Activated T-cell treated with anti-CD3 and anti-CD28 coated beads for 1 hour (primary cell): Measurements from ENCODE around the gene RASD2.

Source experiments
- DNase-seq: peaks from one replicate; pipeline ENCODE4 v3.0.0-alpha.2; 2020; ENCODE audit warnings: low read depth

RASD2 gene

DNA sequence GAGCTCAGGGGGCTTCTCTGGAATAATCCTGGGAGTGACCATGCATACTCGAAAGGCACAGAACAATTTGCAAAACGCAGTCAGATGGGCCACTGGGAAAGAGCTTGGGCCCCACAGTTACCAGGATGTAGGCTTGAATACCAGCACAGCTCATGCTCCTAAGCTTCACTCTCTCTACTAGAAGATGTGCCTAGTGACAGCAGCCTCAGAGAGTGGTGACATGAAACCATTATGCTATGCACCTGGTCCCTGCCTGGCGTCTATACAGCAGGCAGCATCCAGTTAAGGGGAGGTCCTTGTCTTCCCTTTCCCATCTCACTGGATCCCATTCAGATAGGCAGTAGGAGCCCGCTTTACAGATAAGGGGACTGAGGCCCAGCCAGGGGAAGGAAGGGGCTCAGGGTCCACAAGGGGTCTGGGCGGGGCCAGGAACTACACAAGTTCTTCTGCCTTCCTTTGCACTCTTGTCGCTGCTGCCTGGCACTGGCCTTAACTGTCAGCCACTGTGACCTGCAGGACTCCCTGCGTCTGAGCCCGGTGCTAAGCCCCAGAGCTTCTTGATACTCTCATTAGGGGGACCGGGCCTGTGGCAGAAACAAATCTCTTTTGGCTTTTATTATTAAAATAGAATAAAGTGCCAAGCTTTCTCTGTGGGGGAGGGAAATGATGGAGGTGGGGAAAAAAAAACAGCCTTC is 21.2 kb upstream of the RASD2 start:
- no peak for DNase-seq

DNA sequence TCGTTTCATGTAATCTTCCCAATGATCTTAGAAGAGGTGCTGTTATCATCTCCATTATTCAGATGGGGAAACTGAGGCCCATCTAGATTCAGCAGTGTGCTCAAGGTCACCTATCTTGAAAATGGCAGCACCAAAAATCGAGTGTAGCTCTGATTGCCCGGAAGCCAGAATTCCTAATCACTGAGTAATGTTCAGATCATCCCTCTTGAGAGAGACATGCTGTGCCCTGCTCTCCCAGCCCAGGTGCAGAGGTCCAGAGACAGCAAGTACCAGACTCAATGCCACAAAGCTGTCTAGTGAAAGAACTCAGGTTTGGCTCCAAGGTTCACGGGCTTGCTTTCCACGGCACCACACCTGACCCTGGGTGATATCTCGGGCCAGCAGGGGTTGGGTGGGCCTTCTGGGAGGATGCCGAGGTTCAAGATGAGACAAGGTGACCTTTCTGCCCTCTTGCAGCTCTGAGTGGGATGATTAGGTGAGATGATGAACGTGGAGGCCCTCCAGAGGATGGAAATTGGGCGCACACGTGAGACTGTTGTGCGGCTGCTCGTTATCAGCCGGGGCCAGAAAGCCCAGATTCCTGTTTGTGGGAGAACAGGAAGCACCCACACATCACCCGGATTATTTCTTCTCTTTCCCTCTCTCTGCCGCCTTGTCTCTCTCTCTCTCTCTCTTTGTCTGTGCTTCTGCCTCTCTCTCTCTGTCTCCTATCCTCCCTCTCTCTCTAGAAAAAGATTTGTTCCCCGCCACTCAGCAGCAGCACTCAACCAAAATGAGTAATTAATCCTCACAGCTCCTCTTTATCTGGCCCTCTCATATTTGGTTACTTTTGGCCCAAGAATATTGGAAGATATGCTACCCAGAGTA is 19.0 kb upstream of the RASD2 start:
- no peak for DNase-seq

DNA sequence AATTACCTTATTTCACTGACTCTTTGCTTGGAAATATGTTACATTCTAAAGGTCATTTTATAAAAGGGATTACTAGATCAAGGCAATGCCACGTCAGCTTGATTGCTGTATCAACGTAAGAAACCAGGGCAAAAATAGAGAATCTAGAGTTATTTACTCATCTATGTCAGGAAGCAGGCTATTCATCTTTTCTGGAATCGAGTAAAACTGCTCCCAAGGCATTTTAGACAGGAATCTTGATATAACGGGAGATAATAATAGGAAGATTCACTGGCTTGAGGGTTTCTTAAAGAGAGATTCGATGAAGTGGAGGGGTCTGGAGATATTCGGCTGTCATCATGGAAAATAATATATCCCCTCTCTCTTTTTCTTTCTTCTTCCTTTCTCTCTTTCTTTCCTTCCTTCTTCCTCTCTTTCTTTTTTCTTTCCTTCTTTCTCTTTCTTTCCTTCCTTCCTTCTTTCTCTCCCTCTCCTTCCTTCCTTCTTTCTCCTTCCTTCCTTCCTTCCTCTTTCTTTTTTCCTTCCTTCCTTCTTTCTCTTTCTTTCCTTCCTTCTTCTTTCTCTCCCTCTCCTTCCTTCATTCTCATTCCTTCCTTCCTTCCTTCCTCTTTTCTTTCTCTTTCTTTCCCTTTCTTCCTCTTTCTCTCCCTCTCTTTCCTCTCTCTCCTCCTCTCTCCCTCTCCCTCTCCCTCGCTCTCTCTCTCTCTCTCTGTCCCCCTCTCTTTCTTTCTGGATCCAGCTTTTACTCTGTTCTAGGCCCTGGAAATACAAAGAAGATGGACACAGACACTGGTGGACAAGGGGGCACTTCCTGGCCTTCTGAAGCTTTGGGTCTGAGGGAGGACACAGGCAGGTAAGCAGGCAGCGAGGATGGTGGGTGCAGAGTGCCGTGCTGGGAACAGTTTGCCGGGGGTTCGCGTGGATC is 18.1 kb upstream of the RASD2 start:
- no peak for DNase-seq

DNA sequence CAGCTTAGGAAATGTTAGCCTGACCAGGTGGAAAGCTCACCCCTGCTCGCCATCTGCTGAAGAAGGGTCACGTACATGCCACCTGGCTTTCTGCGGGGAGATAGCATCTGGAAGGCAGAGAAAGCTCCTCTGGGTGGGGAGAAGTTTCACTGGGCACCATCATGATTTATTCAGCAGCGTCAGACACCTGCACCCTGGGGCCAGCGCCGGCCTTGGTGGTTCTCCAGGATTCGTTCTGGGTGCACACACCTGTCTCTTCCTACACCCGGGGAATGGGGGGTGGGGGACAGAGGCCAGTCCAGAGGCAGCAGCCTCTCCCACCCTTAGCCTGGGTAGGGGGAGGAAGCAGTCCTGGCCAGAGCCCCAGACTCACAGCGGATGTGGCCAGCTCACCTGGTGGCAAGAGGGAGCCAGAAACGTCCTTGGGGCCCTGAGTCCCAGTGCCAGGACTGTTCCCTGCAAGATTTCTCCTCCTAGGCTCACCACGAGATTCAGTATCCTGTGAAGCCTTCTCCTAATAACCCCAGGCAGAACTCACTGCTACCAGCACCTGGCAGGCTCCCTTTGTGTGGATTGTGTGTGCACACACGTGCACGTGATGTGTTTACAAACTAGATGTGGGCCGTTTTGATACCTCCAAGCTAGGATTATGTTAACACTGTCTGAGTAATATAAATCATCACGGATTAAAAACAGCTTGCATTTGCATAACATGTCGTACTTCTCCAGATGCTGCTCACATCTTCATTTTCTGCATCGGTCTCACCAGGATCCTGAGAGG is 17.3 kb upstream of the RASD2 start:
- DNase-seq = no peak

DNA sequence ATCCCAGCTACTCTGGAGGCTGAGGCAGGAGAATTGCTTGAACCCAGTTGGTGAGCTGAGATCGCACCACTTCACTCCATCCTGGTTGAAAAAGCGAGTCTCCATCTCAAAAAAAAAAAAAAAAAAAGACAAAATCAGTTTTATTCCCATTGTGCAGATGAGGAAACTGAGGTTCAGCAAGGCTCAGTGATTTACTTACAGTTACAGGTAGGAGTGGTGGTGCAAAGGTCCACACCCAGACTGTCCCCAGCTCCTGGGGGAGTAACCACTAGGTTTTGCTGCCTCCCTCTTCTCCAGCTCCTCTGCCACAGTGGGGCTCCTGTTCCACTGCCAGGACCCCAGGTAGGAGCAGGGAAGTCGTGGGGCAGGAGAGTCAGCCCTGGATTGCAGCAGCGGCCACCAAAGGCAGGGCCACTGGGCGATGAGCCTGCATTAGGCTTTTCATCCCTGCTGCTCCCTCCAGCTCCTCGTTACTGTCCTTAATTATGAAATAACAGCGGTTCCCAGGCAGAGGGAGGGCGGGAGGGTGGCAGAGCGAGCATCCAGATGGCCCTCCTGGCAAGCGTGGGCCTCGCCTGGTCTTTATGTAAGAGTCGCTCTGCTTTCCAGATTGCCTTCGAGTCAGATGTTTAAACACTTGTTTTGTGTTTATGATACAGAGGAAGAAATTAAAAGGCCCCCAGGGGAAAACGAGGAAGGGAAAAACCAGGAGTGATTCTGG is 15.5 kb upstream of the RASD2 start:
- DNase-seq = no peak

DNA sequence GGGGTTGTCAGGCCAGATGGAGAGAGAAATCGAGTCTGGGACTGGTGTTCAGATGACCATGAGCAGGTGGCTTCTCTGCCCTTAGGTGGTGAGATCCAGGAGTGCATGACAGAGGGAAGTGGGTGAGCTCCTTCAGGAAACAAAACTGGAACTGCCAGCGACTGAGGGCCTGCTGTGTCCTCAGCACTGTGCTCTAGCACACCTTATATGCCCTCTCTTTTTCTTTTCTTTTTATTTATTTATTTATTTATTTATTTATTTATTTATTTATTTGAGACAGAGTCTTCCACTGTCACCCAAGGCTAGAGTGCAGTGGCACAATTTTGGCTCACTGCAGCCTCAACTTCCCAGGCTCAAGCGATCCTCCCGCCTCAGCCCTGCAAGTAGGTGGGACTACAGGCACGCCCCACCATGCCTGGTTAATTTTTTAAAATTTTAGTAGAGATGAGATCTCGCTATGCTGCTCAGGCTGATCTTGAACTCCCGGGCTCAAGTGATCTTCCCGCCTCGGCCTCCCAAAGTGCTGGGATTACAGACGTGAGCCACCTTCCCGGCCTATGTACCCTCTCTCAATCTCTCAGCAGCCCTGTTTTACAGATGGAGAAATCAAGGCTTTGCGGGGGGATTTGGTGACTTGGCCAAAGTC is 14.8 kb upstream of the RASD2 start:
- no peak for DNase-seq

DNA sequence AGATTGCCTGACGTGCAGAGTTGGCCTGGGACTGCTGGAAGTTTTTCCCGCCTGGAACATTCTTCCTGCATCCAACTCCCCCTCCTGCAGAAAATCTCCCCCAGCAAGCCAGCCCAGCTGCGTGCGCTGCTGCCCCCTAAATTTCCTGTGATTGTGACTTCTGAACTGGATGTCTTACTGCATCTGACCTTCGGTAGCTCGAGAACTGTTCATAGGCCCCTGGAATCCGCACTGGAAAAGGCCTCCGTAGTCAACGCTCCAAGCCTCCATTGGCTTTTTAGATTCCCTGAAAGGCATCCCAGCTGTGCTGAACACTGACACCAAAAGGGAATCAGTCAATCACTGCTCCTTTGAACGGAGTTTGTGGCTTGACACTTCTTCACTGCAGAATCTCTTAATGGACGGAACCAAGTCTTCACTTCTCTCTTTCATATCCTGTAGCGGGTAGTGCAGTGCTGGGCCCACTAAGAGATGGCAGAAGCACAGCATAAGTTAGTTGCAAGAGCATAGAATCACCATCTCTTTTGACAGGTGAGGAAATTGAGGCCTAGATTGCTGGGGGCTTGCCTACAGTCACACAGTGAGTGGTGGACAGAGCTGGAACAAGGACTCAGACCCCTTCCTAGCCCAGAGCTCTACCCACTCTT is 14.2 kb upstream of the RASD2 start:
- DNase-seq = no peak

DNA sequence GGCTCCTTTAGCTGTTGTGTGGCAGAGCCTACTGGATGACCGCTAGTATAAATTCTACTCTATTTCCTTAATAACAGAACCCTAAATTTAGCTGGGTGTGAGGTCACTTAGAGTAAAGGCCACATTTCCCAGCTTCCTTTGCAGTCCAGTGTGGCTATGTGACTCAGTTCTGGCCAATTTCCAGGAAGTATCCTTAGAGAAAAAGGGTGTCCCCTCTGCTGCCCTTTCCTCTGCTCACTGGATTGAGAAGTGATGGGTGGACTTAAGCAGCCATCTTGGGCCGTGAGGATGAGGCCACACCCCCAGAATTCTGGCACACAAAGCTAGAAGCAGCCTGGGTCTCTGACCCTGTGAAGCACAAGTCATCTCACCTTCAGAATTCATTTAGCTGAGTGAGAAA is 11.7 kb upstream of the RASD2 start:
- DNase-seq = no peak

DNA sequence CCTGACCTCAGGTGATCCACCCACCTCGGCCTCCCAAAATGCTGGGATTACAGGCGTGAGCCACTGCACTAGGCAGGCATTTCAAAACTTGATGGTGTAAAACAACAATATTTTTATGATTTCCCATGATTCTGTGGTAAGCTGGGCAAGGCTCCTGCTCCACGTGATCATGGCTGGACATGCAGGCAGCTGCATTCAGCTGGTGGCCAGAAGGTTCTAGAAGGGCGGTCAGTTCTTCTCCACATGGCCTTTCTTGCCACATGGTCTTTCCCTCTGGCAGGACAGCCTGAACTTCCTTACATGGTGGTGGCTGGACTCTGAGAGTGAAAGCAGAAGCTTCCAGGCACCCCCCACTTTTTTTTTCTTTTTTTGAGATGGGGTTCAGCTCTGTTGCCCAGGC is 9.9 kb upstream of the RASD2 start:
- DNase-seq = no peak

DNA sequence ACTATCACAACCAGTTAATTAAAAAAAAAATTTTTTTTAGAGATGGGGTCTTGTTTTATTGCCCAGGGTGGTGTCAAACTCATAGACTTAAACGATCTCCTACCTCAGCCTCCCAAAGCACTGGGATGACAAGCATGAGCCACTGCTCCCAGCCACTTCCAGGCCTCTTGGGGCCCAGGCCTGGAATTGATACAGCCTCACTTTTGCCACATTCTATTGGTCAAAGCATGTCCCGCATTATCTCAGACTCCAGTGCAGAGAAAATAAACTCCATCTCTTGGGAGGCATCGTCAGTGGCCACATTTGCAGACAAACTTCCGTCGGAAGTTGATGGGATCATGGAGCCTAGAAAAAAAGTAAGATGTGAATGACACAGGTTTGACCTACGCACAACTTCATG is 9.4 kb upstream of the RASD2 start:
- no peak for DNase-seq

DNA sequence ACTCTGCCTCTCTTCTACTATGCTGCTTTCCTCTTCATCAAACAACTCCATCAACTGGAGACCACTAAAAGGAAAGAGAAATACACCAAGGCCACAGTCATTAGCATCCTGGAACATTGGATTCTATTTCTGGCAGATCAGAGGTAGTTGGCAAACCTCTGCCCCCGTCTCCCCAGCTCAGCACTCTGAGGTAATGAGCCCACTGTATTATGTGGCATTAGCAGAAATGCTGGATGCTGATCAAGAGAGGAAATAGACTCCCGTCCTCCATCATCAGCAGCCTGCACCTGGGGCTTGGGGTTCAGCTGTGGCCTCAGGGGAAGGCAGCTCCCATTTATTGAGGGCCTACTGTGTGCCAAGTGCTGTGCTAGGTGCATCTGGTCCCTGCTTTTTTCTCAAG is 9.0 kb upstream of the RASD2 start:
- DNase-seq = no peak

DNA sequence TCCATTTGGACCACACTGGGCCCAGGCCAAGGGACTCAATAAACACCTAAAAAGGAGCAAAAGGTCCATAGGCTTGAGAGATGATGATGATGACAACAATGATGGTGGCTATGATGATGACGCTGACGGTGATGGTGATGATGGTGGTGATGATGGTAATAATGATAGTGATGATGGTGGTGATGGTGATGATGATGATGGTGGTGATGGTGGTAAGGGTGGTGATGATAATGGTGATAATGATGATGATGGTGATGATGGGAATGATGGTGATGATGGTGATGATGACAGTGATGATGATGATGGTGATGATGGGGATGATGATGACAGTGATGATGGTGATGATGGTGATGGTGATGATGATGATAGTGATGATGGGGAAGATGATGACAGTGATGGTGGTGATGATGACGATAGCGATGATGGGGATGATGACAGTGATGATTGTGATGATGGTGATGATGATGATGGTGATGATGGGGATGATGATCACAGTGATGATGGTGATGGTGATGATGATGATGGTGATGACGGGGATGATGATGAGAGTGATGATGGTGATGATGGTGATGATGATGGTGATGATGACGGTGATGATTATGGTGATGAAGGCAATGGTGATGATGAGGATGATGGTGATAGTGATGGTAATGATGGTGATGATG is 7.1 kb upstream of the RASD2 start:
- DNase-seq = no peak

DNA sequence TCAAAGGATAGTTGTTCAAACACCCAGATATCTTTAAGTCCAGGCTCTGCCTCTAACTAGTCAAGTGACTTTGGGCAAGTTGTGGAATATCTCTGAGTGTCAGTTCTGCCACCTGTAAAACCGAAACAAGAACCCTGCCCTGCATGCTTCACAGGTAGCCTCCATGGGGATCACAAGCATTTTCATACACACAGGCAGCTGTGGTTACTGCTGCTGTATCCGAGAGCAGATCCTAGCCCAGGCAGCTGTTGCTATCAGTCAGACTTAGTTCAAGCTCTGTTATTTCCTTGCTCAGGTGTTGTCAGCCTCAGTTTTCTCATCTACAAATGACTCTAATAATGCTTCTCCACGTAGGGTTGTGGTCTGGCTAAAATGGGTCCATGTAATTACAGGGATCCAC is 6.5 kb upstream of the RASD2 start:
- DNase-seq = no peak

DNA sequence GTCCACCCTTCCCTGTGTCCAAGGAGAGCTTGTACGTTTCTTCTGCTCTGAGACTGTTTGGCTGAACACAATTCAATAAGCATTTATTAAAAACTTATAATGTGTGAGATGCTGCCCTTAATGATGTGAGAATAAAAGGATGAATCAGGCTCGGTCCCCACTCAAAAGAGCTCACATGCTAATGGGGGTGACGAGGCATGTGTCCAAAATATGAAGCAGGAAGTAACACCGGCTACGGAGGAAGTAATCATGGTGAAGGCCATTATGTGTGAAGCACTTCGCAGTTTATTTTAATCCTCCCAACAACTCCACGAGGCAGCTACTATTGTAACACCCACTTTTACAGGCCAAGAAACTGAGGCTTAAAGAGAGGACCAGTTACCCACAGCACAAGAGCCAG is 3.4 kb upstream of the RASD2 start:
- DNase-seq = no peak

DNA sequence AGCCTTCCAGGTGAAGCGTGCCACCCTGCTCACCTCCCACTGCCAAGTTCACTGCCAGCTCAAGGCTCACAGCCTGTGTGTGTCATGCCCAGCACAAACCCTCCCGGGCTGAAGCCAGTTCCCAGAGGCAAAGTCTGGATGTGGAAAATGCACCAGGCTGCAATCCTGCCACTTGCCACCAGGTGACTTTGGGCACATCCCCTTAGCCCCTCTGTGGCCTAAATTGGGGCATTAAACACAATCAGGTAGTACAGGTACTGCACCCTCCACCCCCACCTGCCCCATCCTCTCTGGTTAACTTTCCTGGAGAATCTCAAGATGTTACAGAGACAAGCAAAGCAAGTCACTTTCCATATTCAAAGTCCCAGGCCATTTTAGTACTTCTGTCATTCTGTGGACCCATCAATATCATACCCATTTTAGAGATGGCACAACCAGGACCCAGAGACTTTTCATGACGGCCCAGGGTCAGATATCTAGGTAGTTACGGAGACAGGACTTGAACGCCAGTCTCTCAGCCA is 1.8 kb upstream of the RASD2 start:
- peak; percentile 11 for DNase-seq

DNA sequence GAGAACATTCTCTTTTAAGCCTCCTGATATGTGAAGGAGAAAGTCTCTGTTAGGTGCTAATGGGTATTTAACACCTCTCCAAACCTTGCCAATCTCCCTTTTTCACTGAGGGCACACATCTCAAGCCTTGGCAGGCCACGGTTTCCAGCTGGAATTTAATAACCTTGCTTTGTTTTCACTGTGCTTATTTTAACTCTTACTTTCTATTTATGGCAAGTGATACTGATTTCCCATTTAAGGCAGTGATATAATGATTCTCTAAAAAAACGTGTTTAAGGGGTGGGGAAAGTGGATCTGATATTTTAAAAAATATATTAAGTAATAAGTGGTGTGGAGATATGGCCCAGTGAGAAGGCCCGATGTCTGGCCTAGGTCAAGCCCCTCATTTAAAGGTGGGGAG is 1.1 kb upstream of the RASD2 start:
- DNase-seq = no peak

DNA sequence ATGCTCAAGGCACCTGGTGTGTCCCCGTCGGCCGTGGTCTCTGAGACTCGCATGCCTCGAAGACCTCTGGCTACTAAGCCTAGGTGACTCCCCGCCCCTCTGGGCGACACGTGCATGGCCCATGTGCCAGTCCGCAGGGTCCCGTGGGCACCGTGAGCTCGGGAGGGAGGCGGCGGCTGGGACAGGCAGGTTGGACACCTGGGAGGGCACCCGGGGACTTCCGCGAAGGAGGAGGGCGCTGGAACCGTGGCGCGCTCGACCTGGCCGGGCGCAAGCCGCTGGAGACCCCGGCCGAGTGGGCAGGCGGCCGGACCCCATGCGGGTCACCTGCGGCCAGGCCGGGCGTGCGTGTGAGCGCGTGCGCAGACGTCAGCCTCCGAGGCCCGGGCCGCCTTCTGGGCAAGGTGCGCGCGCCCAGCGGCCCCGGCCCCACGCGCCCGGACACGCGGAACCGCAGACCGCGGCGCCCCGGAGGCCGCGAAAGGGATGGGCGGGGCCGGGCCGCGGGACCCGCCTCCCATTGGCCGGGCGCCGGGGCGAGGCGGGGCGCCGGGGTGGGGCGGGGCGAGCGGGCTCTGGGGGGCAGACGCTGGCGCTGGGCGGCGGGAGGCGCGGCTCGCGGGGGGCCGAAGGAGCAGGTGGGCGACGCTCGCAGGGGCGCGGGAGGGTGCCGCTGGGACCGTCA is 579 bp upstream of the RASD2 start:
- peak; percentile 54 for DNase-seq

DNA sequence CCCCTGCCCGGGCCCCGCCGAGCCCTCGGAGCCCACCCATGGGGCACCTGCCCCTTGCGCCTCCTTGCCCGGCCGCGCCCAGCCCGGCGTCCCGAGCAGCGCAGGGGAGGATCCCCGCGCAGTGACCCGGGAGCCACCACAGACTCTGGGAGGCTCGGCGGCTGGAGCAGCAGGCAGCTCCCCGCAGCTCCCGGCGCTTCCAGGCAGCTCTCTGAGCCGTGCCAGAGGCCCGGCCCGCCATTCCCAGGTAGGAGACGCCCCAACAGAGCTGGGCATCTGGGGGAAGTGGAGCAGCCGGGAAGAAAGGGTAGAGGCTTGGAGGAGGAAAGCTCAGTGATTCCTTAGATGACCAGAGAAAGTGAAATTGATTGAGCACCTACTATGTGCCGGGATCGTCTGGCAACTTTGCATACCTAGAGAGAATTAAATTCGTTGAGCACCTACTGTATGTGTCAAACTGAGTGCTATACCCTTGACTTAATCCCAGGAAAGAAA is 670 bp downstream of the RASD2 start:
- DNase-seq = no peak
